Measurements from ENCODE around the gene TMEM222. TPM values are rescaled to one million over a fixed set of nuclear protein-coding genes. Genes with fewer than 3 reads are reported as not detected.
A peak's percentile ranks its signal among the peaks of the same experiment; 100 is the strongest.

TMEM222 gene
- total RNA-seq, 1 donor from 2014 or later: 46.7 TPM

GRCh38 chr1:27290581-27290980 is 31.4 kb upstream of the TMEM222 start:
- Mint-ChIP-seq H3K27ac (ENCODE audit: unreplicated experiment) (no peak overlapping the region), H3K4me3 (no peak overlapping the region), H3K9me3 (no peaks in the 10 kb centered on the region), H3K27me3 (ENCODE audit: low read depth) (no peaks in the 10 kb centered on the region), H3K4me1 (peaks cover 5% of the 10 kb centered on the region), H3K36me3 (ENCODE audit: low read depth) (peaks cover 20% of the 10 kb centered on the region)
- no peak for DNase-seq (ENCODE audit: low read depth, low spot score)
- no peak for TF ChIP-seq CTCF (conservative IDR thresholded peaks at IDR 0.05)

- Mint-ChIP-seq H3K27me3 (ENCODE audit: low read depth) (no peaks in the 10 kb centered on the region), H3K4me1 (peaks cover 5% of the 10 kb centered on the region), H3K27ac (ENCODE audit: unreplicated experiment) (no peak overlapping the region), H3K4me3 (no peak overlapping the region), H3K9me3 (no peaks in the 10 kb centered on the region), H3K36me3 (ENCODE audit: low read depth) (peaks cover 20% of the 10 kb centered on the region)
- no peak for TF ChIP-seq CTCF (conservative IDR thresholded peaks at IDR 0.05)
- no peak for DNase-seq (ENCODE audit: low read depth, low spot score)
These were observed 29.9 kb upstream of the TMEM222 start for GRCh38 chr1:27292106-27292505.

- Mint-ChIP-seq H3K27me3 (ENCODE audit: low read depth) (no peaks in the 10 kb centered on the region), H3K4me3 (no peak overlapping the region), H3K9me3 (no peaks in the 10 kb centered on the region), H3K4me1 (peaks cover under 1% of the 10 kb centered on the region), H3K27ac (ENCODE audit: unreplicated experiment) (no peak overlapping the region), H3K36me3 (ENCODE audit: low read depth) (peaks cover 13% of the 10 kb centered on the region)
- no peak for DNase-seq (ENCODE audit: low read depth, low spot score)
- TF ChIP-seq CTCF (conservative IDR thresholded peaks at IDR 0.05): no peak
These were observed 28.0 kb upstream of the TMEM222 start for GRCh38 chr1:27293915-27294314.

- H3K4me3 Mint-ChIP-seq: no peak overlapping the region
- peak; percentile 84 for DNase-seq (ENCODE audit: low read depth, low spot score)
- no peaks in the 10 kb centered on the region for H3K9me3 Mint-ChIP-seq
- no peaks in the 10 kb centered on the region for H3K27me3 Mint-ChIP-seq (ENCODE audit: low read depth)
- H3K27ac Mint-ChIP-seq (ENCODE audit: unreplicated experiment): peak overlapping the region; percentile 12
- peaks cover 7% of the 10 kb centered on the region for H3K36me3 Mint-ChIP-seq (ENCODE audit: low read depth)
- TF ChIP-seq CTCF (conservative IDR thresholded peaks at IDR 0.05): peak; percentile 70
- peaks cover 18% of the 10 kb centered on the region for H3K4me1 Mint-ChIP-seq
These were observed 25.1 kb upstream of the TMEM222 start for GRCh38 chr1:27296773-27297291.

- no peak for DNase-seq (ENCODE audit: low read depth, low spot score)
- Mint-ChIP-seq H3K4me1 (peaks cover 18% of the 10 kb centered on the region), H3K4me3 (no peak overlapping the region), H3K27me3 (ENCODE audit: low read depth) (no peaks in the 10 kb centered on the region), H3K36me3 (ENCODE audit: low read depth) (peaks cover 4% of the 10 kb centered on the region), H3K27ac (ENCODE audit: unreplicated experiment) (no peak overlapping the region), H3K9me3 (no peaks in the 10 kb centered on the region)
- no peak for TF ChIP-seq CTCF (conservative IDR thresholded peaks at IDR 0.05)
These were observed 24.1 kb upstream of the TMEM222 start for GRCh38 chr1:27297903-27298302.
